Small intestine (tissue), 7 donors: ENCODE results near the gene MARF1. TPM values are rescaled to one million over a fixed set of nuclear protein-coding genes. Genes with fewer than 3 reads are reported as not detected.

Experiments used
- DNase-seq, 2 donors: peaks; one replicate each; pipeline versions ENCODE4 v3.0.0 to v3.0.0-alpha.2; 2013
- FAIRE-seq: peaks from 2 replicates; lab custom pipeline; 2012; peaks lifted over from hg19 to GRCh38; lab: Jason Lieb, UNC
- H3K27ac ChIP-seq, 3 donors: one replicate each; pipeline ENCODE4 v1.5.1; 2013; ENCODE audit warnings: low read length in 2 of 3, mild to moderate bottlenecking in 2 of 3, control low read depth in 1 of 3, inconsistent platforms in 1 of 3, low read depth in 1 of 3, moderate library complexity in 1 of 3
- H3K27me3 ChIP-seq, 3 donors: one replicate each; pipeline ENCODE4 v1.6.1; 2013; ENCODE audit warnings: low read length in 3 of 3, inconsistent platforms in 1 of 3; ENCODE audit not compliant: control insufficient read depth in 3 of 3, insufficient read depth in 3 of 3
- H3K36me3 ChIP-seq, 3 donors: one replicate each; pipeline ENCODE4 v1.6.1; 2013; ENCODE audit warnings: low read length in 3 of 3, inconsistent platforms in 1 of 3, low read depth in 1 of 3, mild to moderate bottlenecking in 1 of 3, moderate library complexity in 1 of 3; ENCODE audit not compliant: control insufficient read depth in 3 of 3, insufficient read depth in 2 of 3
- H3K4me1 ChIP-seq, 3 donors: one replicate each; pipeline ENCODE4 v1.6.1; 2013; ENCODE audit warnings: low read length in 2 of 3, inconsistent platforms in 1 of 3, low read depth in 1 of 3, mild to moderate bottlenecking in 1 of 3, moderate library complexity in 1 of 3; ENCODE audit not compliant: control insufficient read depth in 3 of 3, insufficient read depth in 2 of 3
- H3K4me3 ChIP-seq, 3 donors: one replicate each; pipeline ENCODE4 v1.5.1; 2013; ENCODE audit warnings: low read length in 3 of 3, control low read depth in 1 of 3, inconsistent platforms in 1 of 3, low read depth in 1 of 3, mild to moderate bottlenecking in 1 of 3, moderate library complexity in 1 of 3
- H3K9me3 ChIP-seq, 2 donors: one replicate each; pipeline ENCODE4 v1.6.1; 2013; ENCODE audit warnings: low read depth in 1 of 2, low read length in 1 of 2; ENCODE audit not compliant: control insufficient read depth in 2 of 2, insufficient read depth in 1 of 2
- WGBS, 3 donors: extraction: QIAGEN DNeasy Blood & Tissue Kit; methylation state at CpG; one replicate each; pipeline ENCODE4 v1.1.7; 2013; 5-methylcytosine and 5-hydroxymethylcytosine counted together
- polyA plus RNA-seq, 4 donors: library from polyadenylated mRNA; stranded (reverse) in 3 of 4; unstranded in 1 of 4; fragments of 200-250 nt in 3 of 4; fragments of 120-200 nt in 1 of 4; gene quantifications; one replicate each; pipeline versions ENCODE4 v1.2.1 to v1.2.3, GENCODE V29; 2013
- donor health status: healthy with polysubstance abuse.
- donor health status: control.
- donor health status: control.
- donor health status: Bipolar disorder and iron deficiency.
- donor health status: healthy.

The MARF1 gene
- polyA plus RNA-seq, 4 donors = 14.3 to 41.4 (median 15.7) TPM

- WGBS, 3 donors = 72 to 83% (median 76%) methylated on average over 5 of the region's 5 CpGs
- DNase-seq (no peak), FAIRE-seq (no peak)
- no peaks in the 10 kb centered on the region for H3K27me3 ChIP-seq
- peaks cover 0 to 18% of the 10 kb centered on the region in 2 donors for H3K9me3 ChIP-seq
- H3K4me1 ChIP-seq = no peaks in the 10 kb centered on the region
- no peaks in the 10 kb centered on the region for H3K36me3 ChIP-seq
- no peak overlapping the region for H3K27ac ChIP-seq
- H3K4me3 ChIP-seq = no peak overlapping the region
These were observed 98.5 kb downstream of the MARF1 start for GRCh38 chr16:15544405-15544804.

Other genes starting within 250 kb of the MARF1 start
- 10 to 100 TPM in 1 of 4 donors, 1 to 10 TPM in 3; 1.8 to 12.0 (median 4.2) TPM for gene MPV17L, start 247.4 kb downstream of the MARF1 start, polyA plus RNA-seq
- 10 to 100 TPM in 1 of 4 donors, 1 to 10 TPM in 2, under 1 TPM in 1; 0.89 to 20.9 (median 4.7) TPM for gene BMERB1, start 208.6 kb downstream of the MARF1 start, polyA plus RNA-seq
- 10 to 100 TPM in 2 of 4 donors, 1 to 10 TPM in 2; 5.8 to 21.7 (median 14.4) TPM for gene NDE1, start 7.1 kb upstream of the MARF1 start, polyA plus RNA-seq
- gene MYH11, start 213.9 kb upstream of the MARF1 start, polyA plus RNA-seq = 10 to 100 TPM in 3 of 4 donors, 1 to 10 TPM in 1; 3.4 to 89.6 (median 22.3) TPM
- gene CEP20, start 245.4 kb upstream of the MARF1 start, polyA plus RNA-seq = 10 to 100 TPM; 10.7 to 28.5 (median 21.3) TPM